Small intestine (tissue), 7 donors: ENCODE results near the gene USP10. TPM values are rescaled to one million over a fixed set of nuclear protein-coding genes. Genes with fewer than 3 reads are reported as not detected.

Experiments used
- DNase-seq, 2 donors: peaks; one replicate each; pipeline versions ENCODE4 v3.0.0 to v3.0.0-alpha.2; 2013
- FAIRE-seq: peaks from 2 replicates; lab custom pipeline; 2012; peaks lifted over from hg19 to GRCh38; lab: Jason Lieb, UNC
- H3K27ac ChIP-seq, 3 donors: one replicate each; pipeline ENCODE4 v1.5.1; 2013; ENCODE audit warnings: low read length in 2 of 3, mild to moderate bottlenecking in 2 of 3, control low read depth in 1 of 3, inconsistent platforms in 1 of 3, low read depth in 1 of 3, moderate library complexity in 1 of 3
- H3K27me3 ChIP-seq, 3 donors: one replicate each; pipeline ENCODE4 v1.6.1; 2013; ENCODE audit warnings: low read length in 3 of 3, inconsistent platforms in 1 of 3; ENCODE audit not compliant: control insufficient read depth in 3 of 3, insufficient read depth in 3 of 3
- H3K36me3 ChIP-seq, 3 donors: one replicate each; pipeline ENCODE4 v1.6.1; 2013; ENCODE audit warnings: low read length in 3 of 3, inconsistent platforms in 1 of 3, low read depth in 1 of 3, mild to moderate bottlenecking in 1 of 3, moderate library complexity in 1 of 3; ENCODE audit not compliant: control insufficient read depth in 3 of 3, insufficient read depth in 2 of 3
- H3K4me1 ChIP-seq, 3 donors: one replicate each; pipeline ENCODE4 v1.6.1; 2013; ENCODE audit warnings: low read length in 2 of 3, inconsistent platforms in 1 of 3, low read depth in 1 of 3, mild to moderate bottlenecking in 1 of 3, moderate library complexity in 1 of 3; ENCODE audit not compliant: control insufficient read depth in 3 of 3, insufficient read depth in 2 of 3
- H3K4me3 ChIP-seq, 3 donors: one replicate each; pipeline ENCODE4 v1.5.1; 2013; ENCODE audit warnings: low read length in 3 of 3, control low read depth in 1 of 3, inconsistent platforms in 1 of 3, low read depth in 1 of 3, mild to moderate bottlenecking in 1 of 3, moderate library complexity in 1 of 3
- H3K9me3 ChIP-seq, 2 donors: one replicate each; pipeline ENCODE4 v1.6.1; 2013; ENCODE audit warnings: low read depth in 1 of 2, low read length in 1 of 2; ENCODE audit not compliant: control insufficient read depth in 2 of 2, insufficient read depth in 1 of 2
- WGBS, 3 donors: extraction: QIAGEN DNeasy Blood & Tissue Kit; methylation state at CpG; one replicate each; pipeline ENCODE4 v1.1.7; 2013; 5-methylcytosine and 5-hydroxymethylcytosine counted together
- polyA plus RNA-seq, 4 donors: library from polyadenylated mRNA; stranded (reverse) in 3 of 4; unstranded in 1 of 4; fragments of 200-250 nt in 3 of 4; fragments of 120-200 nt in 1 of 4; gene quantifications; one replicate each; pipeline versions ENCODE4 v1.2.1 to v1.2.3, GENCODE V29; 2013
- donor health status: healthy with polysubstance abuse.
- donor health status: control.
- donor health status: control.
- donor health status: Bipolar disorder and iron deficiency.
- donor health status: healthy.

USP10 gene
- polyA plus RNA-seq, 4 donors, result 22.4 to 67.1 (median 32.1) TPM

DNA sequence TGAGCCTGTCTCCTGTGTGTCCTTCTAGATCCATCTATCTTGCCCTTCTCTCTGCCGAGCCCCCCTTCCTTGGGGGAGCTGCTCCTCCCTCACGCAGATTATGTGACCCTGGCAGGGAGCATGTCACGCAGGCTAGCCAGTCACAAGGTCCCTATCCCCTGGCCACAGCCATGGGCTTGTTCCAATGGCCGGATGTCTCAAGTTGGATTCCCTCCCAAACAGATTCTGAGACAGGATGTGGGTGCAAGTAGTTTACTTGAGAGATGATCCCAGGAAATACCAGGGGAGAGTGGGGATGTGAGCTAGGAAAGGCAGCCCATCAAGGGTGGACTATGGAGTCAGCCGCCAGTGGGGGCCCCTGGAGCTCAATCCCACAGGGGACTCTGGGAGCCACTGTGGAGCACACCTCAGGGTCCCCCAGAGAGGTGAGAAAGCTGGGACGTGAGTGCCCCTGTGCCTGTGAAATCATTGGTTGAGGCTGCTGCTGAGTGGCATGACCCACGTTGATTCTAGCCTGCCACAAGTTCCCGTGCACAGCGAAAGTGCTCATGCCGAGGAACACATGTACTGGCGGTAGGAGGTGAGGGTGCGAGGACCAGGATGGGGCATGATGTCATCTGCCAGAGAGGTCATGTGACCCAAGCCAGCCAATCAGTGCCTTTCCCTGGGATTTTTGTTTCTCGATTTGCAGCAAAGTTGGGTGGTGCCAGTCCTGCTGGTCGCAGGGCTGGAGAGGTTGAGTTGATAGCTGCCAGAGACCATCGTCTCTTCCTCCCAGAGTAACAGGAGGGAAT, 113.5 kb downstream of the USP10 start:
- H3K4me1 ChIP-seq, result no peaks in the 10 kb centered on the region
- WGBS, 3 donors, result 65 to 75% (median 72%) methylated on average over 15 of the region's 15 CpGs
- no peak overlapping the region for H3K4me3 ChIP-seq
- FAIRE-seq (no peak), DNase-seq (no peak)
- peaks cover 0 to 7% of the 10 kb centered on the region in 2 donors for H3K9me3 ChIP-seq
- H3K27ac ChIP-seq, result no peak overlapping the region
- H3K36me3 ChIP-seq, result no peaks in the 10 kb centered on the region
- peaks cover 0 to 14% (median 0%) of the 10 kb centered on the region in 3 donors for H3K27me3 ChIP-seq

DNA sequence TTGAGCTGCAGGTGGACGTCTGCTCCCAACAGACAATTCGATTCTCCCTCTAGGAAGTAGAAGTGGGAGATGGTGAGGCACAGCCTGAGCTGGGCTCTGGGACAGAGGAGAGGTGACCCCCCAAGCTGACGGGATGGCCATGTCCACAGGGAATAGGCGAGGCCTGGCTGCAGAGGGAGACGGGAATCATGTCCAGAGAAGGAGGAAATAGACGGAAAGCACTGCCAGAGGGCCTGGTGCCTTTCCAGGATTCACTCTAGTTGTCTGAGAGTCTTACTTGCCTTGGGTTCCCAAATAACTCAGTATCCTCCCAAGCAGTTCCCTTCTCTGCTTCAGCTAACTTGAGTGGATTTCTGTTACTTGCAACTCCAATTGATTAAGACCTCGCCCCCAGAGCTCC, 115.7 kb downstream of the USP10 start:
- Histone ChIP-seq H3K4me1 (peaks cover 0 to 6% (median 0%) of the 10 kb centered on the region in 3 donors), H3K4me3 (no peak overlapping the region), H3K27ac (no peak overlapping the region), H3K27me3 (peaks cover 0 to 29% (median 0%) of the 10 kb centered on the region in 3 donors), H3K36me3 (no peaks in the 10 kb centered on the region), H3K9me3 (peaks cover 0 to 7% of the 10 kb centered on the region in 2 donors)
- DNase-seq (no peak), FAIRE-seq (no peak)
- WGBS, 3 donors, result 70 to 72% (median 71%) methylated on average over 7 of the region's 7 CpGs

DNA sequence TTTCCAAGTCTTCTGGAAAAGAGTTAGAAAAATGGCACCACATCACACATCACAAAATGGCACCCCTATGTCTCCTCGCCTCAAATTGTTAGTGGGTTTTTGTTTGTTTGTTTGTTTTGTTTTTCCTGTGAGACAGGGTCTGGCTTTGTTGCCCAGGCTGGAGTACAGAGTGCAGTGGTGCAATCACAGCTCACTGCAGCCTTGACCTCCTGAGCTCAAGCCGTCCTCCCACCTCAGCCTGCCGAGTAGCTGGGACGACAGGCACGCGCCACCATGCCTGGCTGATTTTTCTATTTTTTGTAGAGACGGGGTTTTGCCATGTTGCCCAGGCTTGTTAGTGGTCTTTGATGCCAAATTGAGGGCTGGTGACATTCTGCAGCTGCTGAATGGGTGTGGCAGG, 116.2 kb downstream of the USP10 start:
- 71 to 81% (median 73%) methylated on average over 7 of the region's 7 CpGs for WGBS, 3 donors
- peaks cover 0 to 7% of the 10 kb centered on the region in 2 donors for H3K9me3 ChIP-seq
- peaks cover 0 to 32% (median 0%) of the 10 kb centered on the region in 3 donors for H3K27me3 ChIP-seq
- H3K36me3 ChIP-seq, result no peaks in the 10 kb centered on the region
- H3K4me3 ChIP-seq, result no peak overlapping the region
- FAIRE-seq (no peak), DNase-seq (no peak)
- H3K4me1 ChIP-seq, result peaks cover 0 to 6% (median 0%) of the 10 kb centered on the region in 3 donors
- H3K27ac ChIP-seq, result no peak overlapping the region

DNA sequence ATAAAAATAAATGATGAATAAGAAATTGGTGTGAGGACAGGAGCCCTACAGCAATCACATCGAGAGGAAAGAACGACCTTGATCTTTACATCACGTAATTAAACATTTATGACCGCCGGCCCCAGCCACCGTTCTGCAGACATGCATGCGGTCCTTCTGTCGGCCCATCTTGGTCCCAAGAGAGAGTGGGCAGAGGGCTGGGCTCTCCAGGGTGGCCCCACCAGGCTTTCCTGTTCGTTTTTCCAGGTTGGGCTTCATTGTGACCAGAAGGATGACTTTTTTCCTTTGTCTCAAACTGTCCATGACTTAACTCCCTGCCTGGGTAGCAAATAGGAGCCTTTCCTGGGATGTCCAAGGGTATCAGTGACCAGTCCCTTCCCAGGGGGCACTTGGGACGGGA, 116.7 kb downstream of the USP10 start:
- WGBS, 3 donors, result 21 to 84% (median 45%) methylated on average over 10 of the region's 10 CpGs
- Histone ChIP-seq H3K27ac (no peak overlapping the region), H3K9me3 (peaks cover 0 to 5% of the 10 kb centered on the region in 2 donors), H3K4me1 (peaks cover 0 to 6% (median 0%) of the 10 kb centered on the region in 3 donors), H3K36me3 (no peaks in the 10 kb centered on the region), H3K27me3 (peaks cover 0 to 36% (median 0%) of the 10 kb centered on the region in 3 donors), H3K4me3 (no peak overlapping the region)
- FAIRE-seq (no peak), DNase-seq (no peak)

DNA sequence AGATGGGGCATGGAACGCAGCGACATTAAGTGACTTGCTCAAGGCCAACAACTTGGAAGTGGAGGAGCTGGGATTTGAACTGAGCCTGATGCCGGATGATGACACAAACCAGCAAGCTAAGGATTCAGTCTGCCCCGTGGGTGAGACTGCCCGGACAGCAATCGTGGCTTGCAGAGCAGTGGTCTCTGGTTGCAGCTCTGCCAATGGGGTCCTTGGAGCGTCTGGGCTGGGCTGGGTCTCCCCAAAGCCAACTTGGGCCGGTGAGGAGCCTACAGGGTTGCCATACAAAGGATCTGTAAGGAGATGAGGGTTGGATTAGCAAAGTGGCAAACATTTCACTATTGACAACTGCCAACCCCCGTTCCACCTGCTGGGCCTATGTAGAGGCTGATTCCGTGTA, 117.4 kb downstream of the USP10 start:
- Histone ChIP-seq H3K36me3 (no peaks in the 10 kb centered on the region), H3K9me3 (peaks cover 0 to 4% of the 10 kb centered on the region in 2 donors), H3K27me3 (peaks cover 0 to 36% (median 0%) of the 10 kb centered on the region in 3 donors), H3K4me1 (peaks cover 0 to 6% (median 0%) of the 10 kb centered on the region in 3 donors), H3K27ac (no peak overlapping the region), H3K4me3 (no peak overlapping the region)
- 87 to 89% (median 87%) methylated on average over 10 of the region's 10 CpGs for WGBS, 3 donors
- no peak for FAIRE-seq
- no peak for DNase-seq

DNA sequence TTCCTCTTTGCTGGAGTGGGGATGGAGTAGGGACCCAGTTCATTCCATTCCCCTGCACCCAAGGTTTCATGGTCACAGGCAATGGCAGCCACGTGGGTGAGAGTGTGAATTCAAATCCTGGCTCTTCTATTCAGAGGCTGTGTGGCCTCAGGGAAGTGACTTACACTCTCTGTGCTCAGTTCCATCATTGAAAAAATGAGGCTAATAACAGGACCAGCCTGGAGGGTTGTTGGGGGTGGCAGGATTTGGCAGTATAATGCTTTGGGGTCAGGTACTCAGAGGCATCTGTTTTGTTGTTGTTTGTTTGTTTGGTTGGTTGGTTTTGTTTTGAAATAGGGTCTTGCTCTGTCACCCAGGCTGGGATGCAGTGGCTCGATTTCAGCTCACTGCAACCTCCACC, 117.8 kb downstream of the USP10 start:
- H3K27me3 ChIP-seq, result peaks cover 0 to 39% (median 0%) of the 10 kb centered on the region in 3 donors
- peaks cover 0 to 6% (median 0%) of the 10 kb centered on the region in 3 donors for H3K4me1 ChIP-seq
- 43 to 82% (median 78%) methylated on average over 2 of the region's 2 CpGs for WGBS, 3 donors
- H3K36me3 ChIP-seq, result no peaks in the 10 kb centered on the region
- DNase-seq (no peak), FAIRE-seq (no peak)
- H3K27ac ChIP-seq, result no peak overlapping the region
- no peak overlapping the region for H3K4me3 ChIP-seq
- peaks cover 0 to 4% of the 10 kb centered on the region in 2 donors for H3K9me3 ChIP-seq

DNA sequence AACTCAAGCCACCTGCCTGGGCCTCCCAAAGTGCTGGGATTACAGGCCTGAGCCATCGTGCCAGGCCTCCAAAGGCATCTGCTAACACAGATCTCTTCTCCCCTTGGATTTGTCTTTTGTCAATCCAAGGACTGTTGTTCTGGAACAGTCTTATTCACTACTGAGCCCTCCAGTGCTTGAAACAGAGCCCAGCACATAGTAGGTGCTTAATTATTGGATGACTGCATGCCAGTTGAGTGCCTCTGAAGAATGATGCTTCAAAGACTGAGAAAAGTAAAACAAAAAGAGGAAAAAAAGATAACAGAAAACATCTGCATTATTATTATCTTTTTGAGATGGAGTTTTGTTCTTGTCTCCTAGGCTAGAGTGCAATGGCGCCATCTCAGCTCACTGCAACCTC, 118.3 kb downstream of the USP10 start:
- no peak for DNase-seq
- Histone ChIP-seq H3K9me3 (peaks cover 0 to 4% of the 10 kb centered on the region in 2 donors), H3K4me1 (peaks cover 0 to 6% (median 0%) of the 10 kb centered on the region in 3 donors), H3K27me3 (peaks cover 0 to 40% (median 0%) of the 10 kb centered on the region in 3 donors), H3K36me3 (no peaks in the 10 kb centered on the region), H3K27ac (no peak overlapping the region), H3K4me3 (no peak overlapping the region)
- WGBS, 3 donors, result 47 to 76% (median 70%) methylated on average over 2 of the region's 2 CpGs
- FAIRE-seq, result no peak

DNA sequence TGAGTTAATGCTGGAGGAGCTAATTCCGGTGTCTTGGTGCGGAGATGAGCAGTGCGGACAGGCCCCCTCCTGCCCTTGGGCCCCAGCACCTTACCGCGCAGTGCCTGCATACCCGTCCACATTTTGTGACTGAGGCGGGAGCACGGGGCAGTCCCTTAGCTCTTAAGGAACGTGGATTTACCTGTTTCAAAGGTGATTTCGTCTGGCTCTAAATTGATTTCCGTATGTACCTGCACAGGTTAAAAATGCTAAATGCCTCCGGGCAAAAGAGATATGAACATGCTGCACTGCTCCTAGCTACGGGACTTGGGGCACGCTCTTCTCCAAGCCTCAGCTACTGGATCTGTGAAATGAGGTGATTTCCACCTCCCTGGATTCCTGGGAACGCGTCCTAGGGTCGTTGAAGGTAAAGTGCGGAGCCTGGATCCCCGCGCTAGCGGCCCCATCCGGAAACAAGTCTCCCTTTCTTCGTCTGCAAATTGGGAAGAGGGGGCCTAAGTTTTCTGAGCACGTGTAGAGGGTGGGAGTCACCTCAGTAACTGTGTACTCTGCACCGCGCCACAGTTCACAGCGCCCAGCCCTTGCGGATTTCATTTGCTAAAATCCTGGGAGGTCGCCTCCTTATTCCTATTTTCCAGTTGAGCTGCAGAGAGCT, 119.3 kb downstream of the USP10 start:
- Histone ChIP-seq H3K27me3 (peaks cover 0 to 40% (median 0%) of the 10 kb centered on the region in 3 donors), H3K36me3 (no peaks in the 10 kb centered on the region), H3K4me3 (no peak overlapping the region), H3K27ac (no peak overlapping the region), H3K9me3 (no peaks in the 10 kb centered on the region), H3K4me1 (peaks cover 0 to 6% (median 0%) of the 10 kb centered on the region in 3 donors)
- WGBS, 3 donors, result 29 to 54% (median 39%) methylated on average over 29 of the region's 29 CpGs
- no peak for DNase-seq
- no peak for FAIRE-seq
